IPS-NIHi7 (cell line): ENCODE results near the gene SHROOM2.
A peak's percentile ranks its signal among the peaks of the same experiment; 100 is the strongest.

Source experiments
- DNase-seq: peaks from one replicate; pipeline ENCODE4 v3.0.0; 2012; ENCODE audit warnings: mixed read lengths; ENCODE audit errors: extremely low spot score

Gene SHROOM2

DNA sequence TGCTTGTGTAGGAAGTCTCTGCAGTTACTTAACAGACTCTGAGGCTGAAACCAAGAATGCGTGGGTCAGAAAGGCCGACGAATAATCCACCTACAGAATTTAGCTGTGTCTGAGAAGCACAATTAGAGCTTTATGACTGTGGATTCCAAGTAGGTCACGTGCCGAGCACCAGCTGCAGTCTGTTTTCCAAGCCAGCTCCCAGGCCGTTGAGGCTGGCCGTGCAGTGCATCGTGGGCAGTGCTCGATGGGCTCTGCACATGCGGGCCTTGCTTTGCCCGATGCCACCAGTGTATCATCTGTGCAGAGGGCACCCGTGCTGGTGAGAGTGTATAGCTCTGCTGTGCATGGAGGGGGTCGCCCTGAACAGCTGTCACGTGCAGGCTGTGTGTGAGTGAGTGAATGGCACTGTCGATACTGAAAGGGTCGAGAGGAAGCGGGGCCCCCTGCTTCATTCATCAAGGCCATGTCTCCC is 113.4 kb downstream of the SHROOM2 start:
- no peak for DNase-seq

DNA sequence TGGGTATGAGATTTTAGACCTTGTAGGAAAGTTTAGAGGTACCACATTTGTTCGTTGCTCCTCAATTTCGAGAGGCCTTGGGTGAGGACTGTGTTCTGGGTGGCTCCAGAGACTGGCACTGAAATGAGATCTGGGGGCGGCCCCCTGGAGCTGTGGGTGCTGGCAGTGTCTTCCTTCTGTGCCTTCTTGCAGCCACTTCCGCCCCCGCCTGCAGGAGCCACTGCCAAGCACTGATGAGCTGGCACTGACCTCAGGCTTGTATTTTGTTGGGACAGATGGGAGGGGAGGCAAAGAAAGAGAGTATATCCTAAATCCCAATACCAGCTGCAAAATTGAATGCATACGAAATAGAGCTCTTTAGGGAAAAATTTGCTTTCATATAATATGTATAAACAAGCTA is 116.4 kb downstream of the SHROOM2 start:
- DNase-seq: no peak

DNA sequence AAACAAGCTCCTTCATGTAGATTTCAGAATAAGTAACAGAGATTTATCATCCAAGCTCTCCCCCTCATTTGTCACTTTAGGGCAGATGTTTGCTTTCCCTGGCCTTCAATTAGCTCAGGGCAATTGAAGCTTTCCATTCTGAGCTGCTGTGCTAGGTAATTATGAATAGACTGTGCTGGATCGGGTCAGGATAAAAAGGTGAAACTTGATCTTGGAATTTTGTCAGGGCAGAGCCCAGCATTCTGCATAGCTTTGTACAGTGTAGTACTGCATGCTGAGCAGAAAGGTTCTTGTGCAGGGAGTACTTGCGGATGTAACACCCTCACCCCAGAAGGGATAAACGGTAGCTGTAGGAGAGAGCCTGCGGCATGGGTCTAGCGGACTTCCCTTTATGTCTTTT is 116.9 kb downstream of the SHROOM2 start:
- DNase-seq: no peak

DNA sequence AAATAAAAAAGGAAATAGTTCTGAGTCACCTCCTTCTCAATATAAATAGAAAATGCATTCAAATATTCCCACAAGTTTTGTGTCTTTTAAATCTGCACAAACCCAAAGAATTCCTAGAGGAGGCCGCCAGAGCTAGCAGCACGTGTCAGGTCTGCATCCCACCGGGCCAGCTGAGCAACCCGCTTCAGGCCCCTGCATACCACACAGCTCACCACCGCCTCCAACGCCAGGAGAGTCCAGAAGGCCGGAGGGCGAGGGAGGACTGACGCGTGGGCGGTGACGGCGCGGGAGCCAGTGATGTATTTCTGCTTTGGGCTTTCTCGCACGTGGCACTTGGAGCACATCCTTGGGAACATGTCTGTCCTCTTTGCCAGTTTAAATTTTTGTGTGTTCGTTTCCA is 119.1 kb downstream of the SHROOM2 start:
- no peak for DNase-seq

DNA sequence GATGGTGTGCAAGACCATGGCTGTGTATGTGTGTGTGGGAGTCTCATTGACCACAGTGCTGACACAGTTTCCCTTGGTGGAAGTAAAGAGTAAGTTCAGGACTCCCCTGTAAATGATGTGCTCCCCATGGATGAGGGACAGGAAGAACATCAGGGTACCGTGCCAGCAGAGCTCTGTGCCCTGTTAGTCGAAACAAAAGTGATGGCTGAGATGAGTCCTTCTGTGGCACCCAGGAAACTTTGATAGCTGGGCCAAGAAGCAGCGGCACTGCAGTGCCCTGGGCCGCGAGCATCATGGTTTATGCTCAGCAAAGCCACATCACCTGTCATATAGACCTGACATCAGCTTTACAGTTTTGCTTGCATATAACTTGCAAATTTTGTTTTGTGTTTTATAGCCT is 119.5 kb downstream of the SHROOM2 start:
- DNase-seq: no peak

DNA sequence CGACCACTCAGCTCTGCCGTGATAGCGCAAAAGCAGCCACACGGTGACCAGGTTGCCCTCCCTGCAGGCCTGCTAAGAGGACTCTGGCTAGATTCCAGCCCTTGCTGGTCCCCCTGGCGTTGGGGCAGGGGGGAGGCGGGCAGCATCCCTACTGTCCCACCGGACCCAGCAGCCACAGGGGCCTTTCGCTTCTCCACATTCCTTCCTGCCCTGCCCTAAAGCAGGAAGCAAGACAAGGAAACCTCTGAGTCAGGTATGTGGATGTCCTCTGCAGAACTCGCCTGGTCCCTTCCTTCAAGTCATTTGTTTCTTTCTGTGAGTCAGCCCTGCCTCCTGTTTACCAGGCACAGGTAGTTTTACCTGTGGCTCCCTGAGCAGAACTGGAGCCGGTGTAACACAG is 120.7 kb downstream of the SHROOM2 start:
- DNase-seq: peak; percentile 56

DNA sequence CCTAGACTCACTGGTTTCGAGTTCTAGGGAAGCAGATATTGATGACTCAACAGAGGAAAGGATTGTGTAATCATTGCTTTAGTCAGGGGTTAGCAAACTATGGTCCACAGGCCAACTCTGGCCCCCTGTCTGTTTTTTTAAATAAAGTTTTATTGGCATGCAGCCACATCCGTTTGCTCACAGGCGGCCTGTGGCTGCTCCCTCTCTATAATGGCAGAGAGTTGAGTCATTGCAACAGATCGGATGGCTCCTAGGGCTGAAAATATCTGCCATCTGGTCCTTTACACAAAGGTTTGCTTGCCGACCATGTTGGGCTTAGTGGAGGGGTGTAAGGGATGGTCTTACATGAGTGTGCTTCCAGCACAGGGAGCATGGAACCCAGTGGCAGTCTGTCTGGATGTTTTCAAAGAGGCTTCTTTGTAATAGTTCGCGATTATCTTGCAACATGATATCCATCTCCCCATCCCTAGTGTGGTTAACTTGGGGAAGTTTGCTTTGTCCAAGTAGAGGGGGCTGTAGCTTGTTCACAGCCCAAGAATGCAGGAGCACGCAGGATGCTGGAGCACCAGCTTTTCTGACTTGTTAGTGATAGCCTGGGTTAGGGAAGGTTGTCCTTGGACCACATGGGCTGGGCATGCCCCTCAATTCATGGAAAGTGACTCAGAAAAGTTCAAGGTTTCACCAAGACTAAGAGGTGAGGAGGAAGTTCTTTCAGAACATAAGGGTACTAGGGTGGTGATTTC is 121.6 kb downstream of the SHROOM2 start:
- DNase-seq: no peak

DNA sequence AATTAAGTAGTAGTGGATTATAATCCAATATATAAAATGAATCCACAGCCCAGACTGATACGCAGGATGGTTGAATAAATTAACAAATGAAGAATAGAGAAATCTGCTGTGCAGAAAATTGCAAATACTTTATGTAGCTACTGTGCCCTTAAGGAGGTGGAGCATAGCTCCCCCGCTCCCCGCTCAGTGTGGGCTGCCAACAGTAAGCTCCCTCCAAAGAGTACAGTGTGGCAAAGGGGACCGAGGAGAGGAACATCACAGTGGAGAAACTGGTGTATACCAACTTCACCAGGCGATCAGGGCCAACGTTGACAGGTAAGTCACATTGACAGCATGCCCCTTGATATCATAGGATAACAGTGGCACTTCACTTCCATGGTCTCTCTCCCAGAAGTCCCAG is 123.0 kb downstream of the SHROOM2 start:
- no peak for DNase-seq

DNA sequence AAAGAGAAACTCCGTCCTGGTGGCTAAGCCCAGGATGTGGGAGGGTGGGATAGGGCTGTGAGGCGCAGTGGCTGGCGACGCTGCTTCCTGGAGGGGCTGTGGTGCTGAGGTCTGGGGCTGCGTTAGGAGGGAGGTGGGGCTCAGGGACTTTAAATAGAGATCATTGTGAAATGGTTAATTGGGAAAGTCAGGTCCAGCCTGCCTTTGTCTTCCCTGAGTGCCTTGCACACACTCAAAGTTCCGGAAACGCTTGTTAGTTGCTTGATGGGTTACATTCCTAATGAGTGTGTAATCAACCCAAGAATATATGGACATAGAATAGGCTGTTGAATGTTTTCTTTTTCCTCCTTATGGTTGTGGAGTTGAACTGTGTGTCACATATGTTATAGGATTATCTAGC is 125.3 kb downstream of the SHROOM2 start:
- DNase-seq: no peak

DNA sequence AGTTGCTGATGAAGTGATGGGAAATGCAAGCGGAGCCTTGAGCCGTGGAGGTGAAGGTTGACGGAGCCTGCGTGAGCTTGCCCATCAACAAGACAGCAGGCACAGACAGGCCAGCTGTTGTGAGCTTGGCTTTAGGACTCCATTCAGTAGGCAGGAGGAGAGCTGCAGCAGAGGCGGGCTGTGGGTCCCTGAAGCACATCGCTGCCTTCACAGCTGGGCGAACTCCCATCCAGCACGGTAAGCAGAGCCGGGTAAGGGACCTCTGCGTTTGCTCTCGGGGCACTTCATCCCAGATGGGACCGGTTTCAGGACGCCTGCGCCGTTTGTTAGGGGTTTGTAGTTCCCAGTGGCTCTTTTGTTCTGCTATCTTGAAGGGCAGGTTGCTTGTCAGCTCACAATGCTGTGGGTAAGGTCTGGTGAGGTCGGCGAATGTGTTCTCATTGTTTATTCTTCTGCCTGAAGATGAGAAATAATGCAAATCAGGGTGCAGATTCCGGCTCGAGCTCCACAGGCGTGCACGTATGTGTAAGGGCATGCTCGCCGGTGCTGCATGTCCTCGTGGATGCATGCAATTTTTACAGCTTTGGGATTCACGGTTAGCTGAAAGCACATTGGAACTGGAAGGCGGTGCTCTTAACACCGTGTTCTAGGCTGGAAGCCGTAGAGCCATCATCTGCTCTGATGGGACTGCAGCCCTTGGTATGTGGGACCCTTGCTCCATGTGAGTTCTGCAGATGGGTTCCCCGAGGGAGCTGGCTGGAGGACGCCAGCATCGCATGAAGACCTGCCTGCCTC is 126.3 kb downstream of the SHROOM2 start:
- peak; percentile 49 for DNase-seq

DNA sequence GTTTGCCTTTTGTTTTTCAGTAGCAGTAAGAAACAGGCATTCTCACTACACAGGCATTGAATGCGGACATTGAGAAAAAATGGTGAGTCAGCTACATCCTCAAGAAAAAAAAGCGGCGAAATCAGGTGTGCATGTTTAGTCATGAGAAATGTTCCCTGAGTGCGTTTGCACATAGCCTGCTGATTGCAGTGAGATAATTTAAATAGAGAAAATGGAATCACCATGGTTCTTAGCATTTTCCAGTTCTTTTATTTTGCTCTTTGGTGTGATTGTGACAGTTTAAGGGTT is 126.9 kb downstream of the SHROOM2 start:
- DNase-seq: no peak

DNA sequence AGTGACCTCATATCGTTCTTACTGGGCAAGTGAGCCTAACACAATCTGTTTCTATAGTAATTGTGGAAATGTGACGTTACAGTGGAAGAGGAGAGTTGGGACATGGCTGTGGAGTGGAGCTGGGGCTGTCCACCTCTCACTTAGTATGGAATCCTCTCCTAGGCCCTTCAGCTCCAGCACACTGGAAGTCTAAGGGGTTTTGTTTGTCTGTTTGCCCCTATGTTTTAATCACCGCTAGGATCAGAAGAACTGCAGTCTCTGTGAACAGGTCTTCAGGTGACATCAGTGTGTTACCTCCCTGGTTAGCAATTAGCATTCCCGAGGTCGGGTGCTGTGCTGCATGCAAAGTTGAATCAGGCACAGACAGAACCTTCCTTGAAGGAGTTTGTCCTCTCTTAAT is 131.6 kb downstream of the SHROOM2 start:
- no peak for DNase-seq

DNA sequence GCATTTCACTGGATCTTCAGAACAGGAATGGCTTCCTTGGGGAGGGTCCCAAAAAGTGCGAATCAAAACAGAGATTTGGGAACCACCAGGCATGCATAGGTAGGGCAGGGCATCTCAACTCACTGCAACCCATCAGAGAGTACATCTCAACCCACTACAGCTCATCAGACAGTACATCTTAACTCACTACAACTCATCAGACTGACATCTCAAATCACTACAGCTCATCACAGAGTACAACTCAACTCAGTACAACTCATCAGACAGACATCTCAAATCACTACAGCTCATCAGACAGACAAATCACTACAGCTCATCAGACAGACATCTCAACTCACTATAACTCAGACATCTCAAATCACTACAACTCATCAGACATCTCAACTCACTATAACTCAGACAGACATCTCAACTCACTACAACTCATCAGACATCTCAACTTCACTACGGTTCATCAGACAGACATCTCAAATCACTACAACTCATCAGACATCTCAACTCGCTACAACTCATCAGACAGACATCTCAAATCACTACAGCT is 133.5 kb downstream of the SHROOM2 start:
- no peak for DNase-seq

DNA sequence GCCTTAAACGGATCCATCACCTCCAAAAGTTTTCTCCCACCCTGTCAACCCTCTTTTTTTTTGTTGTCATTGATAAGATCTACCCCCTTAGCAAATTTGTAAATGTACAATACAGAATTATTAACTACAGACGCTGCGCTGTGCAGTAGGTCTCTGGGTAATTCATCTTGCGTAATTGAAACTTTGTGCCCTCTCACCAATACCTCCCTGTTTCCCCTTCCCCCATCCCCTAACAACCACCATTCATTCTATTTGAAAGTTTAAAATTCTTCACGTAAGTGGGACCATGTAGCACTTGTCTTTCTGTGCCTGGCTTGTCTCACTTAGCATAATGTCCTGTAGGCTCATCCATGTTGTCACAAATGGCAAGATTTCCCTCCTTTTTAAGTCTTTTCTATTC is 135.2 kb downstream of the SHROOM2 start:
- no peak for DNase-seq

DNA sequence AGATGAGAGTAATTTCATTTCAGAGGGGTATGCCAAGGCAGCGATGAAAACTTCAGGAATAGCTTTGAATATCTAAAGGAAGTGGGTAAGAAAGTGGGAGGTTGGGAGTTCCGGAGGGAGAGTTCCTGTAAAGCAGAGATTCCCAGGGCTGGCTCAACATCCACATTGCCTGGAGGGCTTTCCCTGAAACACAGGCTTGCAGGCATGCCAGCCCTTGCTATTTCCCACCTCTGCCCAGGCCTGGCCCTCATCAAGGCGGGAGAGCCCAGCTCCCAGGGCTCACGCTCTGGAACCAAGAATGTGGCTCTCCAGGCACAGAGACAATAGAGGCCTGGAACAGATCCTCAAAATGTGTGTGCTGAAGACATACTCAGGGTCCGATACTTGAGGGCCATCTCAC is 137.1 kb downstream of the SHROOM2 start:
- no peak for DNase-seq

DNA sequence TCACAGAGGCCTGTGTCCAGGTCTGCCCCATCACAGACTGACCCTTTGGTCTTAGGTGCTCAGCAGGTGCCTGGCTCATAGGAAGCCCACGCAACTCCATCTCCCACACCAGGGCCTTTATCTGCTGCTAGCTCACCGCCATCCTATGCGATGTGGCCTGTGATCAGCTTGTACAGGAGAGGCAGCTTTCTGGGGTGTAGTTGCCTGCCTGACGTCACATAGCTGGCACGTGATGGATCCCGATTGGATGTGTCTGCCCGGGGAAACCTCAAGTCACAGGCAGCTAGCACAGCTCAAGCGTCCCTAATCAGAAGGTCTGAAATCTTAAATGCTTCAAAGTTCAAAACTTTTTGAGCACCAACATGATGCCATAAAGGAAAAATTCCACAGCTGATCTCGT is 139.8 kb downstream of the SHROOM2 start:
- DNase-seq: no peak

DNA sequence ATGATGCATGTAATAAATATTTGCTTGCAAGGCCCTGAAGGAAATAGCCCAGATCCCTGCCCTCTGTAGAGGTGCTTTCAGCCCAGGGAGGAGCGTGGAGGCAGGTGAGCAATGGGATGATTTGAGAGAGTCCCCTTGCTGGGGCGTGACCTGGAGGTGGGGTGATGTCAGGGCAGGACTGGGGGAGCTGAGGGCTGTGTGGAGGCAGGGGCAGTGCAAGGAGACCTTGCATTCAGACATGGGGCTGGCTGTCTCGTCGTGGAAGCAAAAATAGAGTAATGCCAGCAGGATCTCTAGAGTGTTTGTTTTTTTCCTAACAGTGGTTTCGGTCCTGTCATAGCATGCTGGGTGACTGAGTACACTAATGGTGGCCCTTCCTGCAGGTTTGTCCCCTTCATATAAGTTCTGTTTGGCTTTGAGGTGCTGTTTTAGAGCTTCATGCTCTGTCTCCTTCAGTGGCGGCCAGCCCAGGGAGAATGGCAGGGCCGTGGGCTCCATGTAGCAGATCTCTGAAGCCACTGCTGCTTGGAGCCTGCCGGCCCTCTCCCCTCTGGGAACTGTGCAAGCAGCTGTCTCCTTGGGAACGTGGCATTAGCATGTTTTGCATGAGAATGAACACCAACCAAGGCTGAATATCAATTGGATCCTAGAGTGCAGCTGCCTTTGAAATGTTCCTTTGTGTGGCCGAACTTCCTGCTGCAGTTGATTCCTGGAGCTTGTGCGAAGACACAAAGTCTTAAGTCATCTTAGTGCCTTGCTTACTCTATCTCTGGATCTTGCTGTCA is 141.7 kb downstream of the SHROOM2 start:
- DNase-seq: peak; percentile 72

DNA sequence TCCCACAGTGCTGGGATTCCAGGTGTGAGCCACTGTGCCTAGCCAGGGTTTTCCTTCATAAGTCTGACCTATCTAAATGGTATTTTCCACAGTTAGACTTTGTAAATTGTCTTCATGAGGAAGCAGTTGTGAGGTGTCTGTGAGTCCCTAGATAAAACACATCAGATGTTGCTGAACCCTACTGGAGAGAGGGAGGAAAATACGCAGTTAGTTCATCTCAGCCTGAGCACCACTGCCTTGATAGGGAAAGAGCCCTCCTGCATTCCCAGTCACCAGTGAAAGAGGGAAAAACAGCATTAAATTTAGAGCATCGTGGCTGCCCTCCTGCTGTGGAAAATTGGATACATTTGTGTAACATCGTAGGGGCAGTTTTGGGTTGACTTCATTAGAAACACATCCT is 149.2 kb downstream of the SHROOM2 start:
- DNase-seq: no peak

DNA sequence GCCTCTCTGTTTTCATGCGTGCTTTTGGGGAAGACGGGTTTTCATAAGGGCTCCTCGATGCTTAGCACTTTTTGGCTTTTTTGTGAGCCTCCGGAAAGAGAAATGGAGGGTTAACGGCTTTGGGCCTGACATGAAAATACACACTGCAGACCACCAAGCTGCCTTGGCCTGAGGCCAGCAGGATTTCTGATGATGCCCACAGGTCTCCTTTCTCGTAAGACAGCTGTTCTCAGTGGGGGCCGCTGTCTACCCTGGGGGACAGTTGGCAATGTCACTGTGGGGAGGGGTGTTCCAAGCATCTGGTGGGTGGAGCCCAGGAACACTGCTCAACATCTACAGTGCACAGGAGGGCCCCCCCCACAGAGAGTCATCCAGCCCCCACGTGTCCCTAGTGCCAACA is 151.5 kb downstream of the SHROOM2 start:
- no peak for DNase-seq

DNA sequence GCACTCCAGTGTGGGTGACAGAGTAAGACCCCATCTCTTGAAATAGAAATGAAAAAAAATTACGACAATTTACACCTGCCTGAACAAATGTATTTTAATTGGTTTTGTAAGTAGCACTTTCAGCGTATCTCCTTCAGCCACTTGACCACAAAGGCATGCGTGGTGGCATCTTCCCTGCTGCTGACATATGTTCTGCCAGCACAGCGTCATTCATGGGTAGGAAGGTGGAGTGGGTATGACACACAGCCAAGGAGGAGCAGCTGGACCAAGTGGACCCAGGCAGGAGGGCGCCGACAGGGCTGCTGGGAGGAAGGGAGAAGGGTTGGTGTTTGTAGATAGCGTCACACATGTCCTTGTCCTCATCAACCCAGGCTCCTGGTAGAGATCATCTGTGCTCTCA is 152.3 kb downstream of the SHROOM2 start:
- DNase-seq: no peak

DNA sequence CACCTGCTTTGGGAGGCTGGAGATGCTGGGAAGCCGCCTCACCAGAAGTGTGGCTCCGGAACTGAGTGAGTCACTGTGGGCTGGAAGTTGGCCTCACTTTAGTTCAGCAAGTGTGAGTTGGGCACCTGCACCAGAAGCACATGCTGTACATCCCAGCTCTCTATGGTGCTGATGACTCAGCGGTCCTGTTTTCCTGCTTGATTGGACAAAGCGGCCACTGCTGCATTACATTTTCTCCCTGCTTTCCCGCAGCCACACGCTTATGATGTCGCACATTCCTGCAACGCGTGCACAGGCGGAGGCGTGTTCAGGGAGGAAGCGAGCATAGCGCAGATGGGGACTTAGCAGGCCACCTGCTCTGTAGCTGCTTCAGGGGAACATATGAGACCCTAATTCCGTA is 154.2 kb downstream of the SHROOM2 start:
- no peak for DNase-seq

DNA sequence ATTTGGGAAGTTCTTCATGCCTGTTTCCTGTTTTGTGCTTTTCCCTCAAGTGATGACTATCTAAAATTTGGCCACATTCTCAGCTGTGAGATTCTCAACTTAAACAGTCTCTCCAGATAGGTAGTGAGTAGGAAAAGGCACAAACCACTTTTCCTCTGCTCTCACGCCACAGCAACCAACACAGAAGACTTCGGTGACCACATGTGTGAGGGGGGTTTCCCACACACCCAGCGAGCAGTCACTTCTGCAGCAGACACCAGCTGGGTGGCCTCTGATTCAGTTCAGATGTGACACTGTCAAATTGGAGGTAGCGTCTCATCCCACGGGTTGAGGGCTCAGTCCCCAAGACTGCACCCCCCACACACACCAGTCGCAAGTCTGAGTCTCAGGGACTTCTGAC is 155.9 kb downstream of the SHROOM2 start:
- no peak for DNase-seq
